Hematopoietic multipotent progenitor cell treated with erythropoietin and hydrocortisone succinate and interleukin-3 and kit ligand, for 17 days (in vitro differentiated cells): Measurements from ENCODE around the gene TRAK1.

Source experiments
- DNase-seq: peaks from one replicate; pipeline ENCODE4 v3.0.0-alpha.2; 2015; ENCODE audit warnings: low spot score

Gene TRAK1

DNA sequence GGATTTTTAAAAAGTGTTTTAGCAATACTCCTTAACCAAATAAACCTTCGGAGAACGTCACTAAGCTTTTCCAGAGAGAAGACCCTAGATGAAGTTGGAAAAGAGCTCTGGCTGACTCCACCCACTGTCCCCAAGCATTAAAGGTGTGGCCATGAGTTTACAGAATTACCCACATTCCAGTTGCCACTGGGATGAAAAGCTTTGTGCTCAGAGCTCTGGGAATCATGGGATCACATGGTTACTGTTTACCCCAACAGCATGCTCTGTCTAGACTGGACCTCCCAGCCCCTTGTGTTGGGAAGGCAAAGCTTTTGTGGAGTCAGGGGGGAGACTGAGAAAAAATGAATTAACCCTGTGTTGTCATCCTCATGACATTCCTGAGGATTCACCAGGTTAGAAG, 119.6 kb downstream of the TRAK1 start:
- no peak for DNase-seq

DNA sequence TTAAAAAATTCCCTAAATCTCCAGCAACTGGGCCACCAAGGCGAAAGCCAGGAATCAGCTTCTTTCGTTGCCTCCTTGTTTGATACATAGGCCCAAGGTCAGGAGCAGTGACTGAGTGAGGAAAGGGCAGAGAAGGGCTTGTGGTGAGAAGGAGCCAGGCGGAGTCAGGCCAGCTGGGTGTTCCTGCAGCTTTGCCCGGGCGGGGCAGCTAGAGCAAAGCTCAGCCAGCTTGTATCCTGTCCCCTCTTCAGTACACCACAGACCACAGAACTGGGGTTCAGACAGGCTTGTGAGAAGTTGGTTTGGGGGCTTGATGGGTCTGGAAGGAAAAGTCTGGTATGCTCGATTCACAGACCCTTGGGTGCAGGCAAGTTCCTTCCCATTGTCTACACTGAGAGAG, 122.3 kb downstream of the TRAK1 start:
- no peak for DNase-seq

DNA sequence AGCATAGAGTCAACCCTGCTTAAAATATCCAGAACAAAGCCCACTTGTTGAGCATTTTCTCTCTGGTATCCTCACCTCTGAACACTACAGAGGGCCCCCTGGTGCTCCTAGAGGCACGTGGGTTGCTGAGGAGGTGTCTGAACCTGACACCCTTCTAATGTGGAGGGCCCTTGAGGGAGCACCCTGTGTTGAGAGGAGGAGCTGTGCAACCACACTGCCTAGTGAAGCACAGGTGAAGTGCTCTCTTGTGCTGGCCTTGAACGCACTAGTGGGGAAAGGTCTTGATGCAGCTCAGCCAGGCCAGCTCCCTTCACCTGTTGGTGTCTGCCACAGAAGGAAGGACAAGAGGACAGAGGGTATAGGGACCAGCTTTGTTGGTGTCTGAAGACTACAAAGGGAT, 122.9 kb downstream of the TRAK1 start:
- no peak for DNase-seq

DNA sequence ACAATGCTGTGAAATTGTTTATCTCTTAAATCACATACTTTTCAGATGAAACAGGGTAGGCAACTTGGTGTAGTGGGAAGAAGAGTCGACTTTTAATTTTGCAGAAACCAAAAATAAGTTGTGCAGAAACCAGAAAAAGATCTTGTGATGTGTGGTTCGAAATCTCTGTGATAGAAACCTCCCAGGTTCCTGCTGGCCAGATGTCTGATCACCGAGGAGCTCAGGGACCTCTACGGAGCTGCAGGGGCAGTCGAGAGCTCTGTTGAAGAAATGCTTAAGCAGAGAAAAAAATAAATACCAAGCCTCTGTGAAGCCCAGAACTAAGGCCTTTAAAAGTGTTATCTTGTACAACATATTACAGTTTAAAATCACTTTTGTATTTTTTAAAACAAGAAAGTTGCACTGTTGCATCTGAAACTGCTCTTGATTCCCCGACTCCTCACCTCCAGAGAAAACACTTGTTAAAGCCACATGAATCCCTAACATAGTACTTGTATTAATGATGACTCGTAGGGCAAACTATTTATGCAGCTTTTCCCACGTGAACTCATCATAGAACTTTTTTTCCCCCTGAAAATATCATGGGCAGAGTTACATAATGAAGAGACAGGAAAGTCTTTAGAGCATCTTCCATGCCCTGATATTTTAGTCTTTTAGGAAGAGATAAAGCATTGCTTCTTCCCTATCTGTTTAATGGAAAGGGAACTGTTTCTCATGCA, 123.6 kb downstream of the TRAK1 start:
- no peak for DNase-seq

DNA sequence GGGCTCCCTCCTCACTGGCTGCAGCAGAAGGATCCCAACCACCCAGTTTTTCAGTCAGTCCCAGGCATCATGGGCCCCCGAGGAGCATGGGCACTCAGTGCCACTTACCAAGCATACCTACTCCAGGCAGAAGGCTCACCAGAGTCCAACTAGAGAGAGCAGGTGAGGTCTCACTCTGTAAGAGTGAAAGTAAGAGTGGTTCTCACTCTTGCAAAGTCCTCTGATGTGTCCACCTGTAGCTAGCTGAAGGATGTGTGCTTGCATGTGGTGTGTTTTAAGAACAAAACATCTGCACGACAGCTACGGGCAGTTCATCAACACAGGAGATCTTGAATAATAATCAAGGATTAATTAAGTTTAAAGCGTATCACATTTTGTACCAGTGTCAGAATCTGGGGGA, 125.1 kb downstream of the TRAK1 start:
- DNase-seq, result no peak

DNA sequence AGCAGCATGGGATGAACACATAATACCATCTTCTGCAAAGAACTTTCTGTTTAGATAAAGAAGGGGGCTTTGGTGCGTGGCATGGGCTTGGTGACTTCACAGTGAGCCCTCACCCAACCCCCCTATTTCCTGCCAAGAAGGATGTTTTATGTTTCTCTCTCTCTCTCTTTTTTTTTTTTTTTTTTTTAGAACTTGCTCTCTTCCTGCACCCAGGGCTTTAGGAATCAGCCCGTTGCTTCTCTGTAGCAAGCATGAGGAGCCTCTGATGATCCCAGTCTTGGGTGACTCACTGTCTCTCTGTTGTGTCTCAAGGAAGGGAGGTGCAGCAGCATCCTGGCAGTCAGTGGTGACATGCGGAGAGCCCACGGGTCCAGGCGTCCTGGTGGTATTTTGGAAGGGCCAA, 125.8 kb downstream of the TRAK1 start:
- DNase-seq, result no peak

DNA sequence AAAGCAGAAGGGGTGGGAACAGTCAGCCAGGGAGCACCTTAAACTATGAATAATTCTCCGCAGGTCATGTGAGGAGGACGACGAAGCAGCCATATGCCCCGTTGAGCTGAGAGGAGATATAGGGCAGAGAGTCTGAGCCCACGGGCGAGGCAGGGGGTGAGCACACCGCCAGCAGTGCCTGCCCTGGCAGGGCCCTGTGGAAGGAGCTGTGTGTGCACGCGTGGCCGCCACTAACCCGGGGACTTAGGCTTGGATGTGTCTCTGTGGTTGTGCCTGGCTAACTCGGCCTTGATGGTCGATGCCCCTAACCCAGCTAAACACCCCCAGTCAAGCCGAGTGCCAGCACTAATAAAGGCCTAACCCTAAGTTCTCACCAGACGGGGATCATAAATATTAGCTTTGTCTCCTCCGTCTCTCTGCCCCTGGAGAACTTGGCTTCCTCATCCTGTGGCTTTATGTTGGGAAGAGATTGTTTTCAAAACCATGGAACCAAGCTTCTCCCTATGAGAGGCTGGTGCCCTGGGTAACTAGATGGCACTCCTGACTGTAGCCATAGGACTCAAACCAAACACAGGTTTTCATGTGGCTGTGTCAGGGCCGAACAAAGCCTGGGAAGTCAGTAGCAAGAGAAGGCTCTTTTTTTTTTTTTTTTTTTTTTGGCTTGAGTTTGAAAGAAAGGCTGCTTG, 129.4 kb downstream of the TRAK1 start:
- DNase-seq, result no peak

DNA sequence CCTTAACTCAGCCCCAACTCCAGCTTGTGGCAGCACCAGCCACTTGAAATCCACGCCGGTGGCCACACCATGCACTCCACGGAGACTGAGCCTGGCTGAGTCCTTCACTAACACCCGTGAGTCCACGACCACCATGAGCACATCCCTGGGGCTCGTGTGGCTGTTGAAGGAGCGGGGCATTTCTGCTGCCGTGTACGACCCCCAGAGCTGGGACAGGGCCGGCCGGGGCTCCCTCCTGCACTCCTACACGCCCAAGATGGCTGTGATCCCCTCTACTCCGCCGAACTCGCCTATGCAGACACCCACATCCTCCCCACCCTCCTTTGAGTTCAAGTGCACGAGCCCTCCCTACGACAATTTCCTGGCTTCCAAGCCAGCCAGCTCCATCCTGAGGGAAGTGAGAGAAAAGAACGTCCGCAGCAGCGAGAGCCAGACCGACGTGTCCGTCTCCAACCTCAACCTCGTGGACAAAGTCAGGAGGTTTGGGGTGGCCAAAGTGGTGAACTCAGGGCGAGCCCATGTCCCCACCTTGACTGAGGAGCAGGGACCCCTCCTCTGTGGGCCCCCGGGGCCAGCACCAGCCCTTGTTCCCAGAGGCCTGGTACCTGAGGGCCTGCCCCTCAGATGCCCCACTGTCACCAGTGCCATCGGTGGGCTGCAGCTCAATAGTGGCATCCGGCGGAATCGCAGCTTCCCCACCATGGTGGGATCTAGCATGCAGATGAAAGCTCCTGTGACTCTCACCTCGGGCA, 132.0 kb downstream of the TRAK1 start:
- DNase-seq, result no peak

DNA sequence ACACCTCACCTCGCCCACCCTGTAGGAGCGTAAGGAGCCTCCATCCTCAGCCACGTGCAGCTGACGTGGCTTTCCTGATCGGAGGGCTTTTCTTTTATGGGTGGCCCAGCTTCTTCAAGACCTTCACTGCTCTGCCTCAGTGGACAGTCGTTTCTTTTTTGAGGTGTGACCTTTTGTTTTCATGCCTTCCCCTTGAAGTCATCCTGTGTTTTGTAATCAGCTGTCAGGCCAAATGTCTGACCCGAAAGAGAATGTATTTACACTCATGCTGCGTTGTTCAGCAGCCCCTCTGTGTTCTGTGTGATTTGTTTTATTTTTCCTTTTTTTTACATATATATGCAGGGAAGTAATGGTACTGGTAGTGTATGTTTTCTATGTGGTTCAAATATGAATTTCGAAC, 133.0 kb downstream of the TRAK1 start:
- no peak for DNase-seq

DNA sequence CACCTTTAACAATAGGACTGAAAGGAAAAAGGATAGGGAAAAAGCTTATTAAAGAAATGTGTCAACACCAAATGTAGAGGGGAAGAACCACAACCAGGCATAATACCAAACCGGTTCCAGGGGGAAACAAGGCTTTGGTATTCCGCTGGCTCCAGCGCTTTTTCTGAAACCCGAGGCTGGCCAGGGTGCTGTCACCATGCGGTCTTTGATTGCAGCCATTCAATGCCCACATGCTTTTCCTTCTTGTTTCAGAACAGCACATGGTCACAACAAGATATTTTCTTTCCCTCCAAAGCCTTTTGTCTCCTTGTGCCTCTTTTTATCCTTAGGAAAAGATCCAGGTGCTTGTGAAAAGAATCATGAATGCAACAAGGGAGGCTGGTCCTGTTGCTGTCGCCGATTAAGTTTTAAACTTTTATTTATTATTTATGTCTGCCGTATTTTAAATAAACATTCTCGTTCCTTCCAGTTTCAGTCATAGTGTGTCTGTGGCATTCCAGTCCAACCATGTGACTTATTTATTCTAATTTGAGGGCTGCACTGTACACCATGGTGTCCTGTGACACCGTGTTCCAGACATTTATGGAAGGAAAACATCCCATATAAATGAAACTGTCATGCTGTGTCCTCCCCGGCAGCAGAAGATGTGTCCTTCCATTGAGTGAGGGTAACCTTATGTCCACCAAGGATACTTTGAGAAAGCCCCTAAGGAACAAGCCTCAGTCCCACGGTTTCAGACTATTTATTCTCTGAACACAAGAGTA, 133.7 kb downstream of the TRAK1 start:
- DNase-seq, result no peak

DNA sequence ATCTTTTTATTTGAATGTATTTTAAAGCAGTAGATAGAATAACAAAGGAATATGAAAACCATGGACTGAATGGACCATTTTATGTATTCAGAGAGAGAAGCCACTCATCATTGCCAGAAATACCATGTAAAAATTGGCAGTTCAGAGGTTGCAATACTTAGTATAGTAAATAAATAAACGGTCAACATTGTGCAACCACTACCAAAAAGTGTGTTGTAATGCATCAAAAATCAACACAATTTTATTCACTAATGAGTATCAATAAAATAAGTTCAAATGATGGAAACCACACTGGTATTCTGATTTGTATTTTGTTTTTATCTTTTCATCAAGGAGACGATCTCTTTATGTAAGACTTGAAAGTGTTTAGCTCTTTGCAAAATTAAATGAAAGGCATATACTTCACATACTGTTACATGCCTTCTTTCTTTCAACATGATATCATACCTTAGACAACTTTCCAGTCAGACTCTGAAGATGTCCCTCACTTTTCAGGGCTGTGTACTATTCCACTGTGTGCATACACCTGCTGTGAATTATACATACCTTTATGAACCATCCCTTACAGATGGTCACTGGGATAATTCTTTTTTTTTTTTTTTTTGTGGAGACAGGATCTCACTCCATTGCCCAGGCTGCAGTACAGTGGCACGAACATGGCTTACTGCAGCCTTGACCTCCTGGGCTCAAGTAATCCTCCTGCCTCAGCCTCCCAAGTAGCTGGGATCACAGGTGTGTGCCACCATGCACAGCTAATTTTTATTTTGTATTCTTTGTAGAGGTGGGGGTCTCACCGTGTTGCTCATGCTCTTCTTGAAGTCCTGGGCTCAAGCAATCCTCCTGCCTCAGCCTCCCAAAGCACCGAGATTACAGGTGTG, 134.6 kb downstream of the TRAK1 start:
- DNase-seq, result no peak

DNA sequence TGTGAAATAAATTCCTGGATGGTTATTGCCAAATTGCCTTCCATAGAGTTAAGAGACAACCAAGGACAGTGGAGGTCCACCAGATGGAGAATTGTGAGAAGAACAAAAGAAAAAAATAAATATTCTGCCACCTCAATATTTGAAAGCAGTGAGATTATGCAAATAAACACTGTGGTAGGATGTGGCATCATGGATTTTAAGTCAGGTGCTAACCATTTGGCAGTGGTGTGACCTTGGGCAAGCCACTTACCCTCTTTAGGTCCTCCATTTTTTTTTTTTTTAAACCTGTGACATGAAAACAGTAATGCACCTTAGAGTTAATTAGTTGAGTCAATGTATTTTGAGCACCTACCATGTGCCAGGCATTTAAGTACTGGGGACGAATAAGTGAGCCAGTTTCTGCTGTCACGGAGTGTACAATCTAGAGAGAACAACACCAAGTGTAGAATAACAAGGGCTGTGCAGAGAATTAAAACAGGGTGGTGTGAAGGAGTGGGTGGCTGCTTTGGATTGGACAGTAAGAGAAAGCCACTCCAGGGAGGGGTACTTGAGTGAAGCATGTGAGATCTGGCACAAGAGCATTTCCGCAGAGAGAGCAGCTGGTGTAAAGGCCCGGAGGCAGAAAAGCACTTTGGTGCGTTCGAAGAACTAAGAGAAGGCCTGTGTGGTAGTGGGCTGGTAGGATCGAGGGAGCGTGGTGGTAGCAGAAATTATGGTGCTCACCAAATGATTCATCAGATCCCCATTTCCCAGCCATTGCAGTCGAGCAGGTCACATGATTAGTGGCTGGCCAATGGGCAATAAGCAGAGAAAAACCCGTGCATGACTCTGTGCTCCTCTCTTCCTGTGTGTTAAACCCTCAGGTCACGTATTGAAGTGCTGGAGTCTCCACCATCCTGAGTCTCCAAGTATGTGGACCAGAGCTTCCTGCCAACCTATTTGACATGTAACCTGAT, 135.6 kb downstream of the TRAK1 start:
- no peak for DNase-seq

DNA sequence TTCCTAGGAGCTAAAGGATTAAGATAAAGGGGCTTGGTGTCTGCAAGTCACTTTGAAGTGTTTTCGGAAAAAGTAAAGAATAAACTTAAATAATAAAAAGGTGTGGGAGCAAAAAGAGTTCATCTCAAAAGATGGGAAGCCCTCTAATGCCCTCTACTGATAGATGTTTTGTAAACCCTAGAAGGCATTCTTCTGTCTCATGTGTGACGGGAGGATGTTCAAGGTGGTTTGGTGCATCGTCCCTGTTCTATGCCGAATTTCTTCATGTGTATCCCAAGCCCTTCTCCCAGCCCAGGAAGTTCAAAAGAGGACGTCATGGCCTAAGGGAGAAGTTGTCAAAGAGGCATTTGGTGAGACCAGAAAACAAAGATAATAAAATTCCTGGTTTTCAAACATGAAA, 137.6 kb downstream of the TRAK1 start:
- DNase-seq, result no peak

DNA sequence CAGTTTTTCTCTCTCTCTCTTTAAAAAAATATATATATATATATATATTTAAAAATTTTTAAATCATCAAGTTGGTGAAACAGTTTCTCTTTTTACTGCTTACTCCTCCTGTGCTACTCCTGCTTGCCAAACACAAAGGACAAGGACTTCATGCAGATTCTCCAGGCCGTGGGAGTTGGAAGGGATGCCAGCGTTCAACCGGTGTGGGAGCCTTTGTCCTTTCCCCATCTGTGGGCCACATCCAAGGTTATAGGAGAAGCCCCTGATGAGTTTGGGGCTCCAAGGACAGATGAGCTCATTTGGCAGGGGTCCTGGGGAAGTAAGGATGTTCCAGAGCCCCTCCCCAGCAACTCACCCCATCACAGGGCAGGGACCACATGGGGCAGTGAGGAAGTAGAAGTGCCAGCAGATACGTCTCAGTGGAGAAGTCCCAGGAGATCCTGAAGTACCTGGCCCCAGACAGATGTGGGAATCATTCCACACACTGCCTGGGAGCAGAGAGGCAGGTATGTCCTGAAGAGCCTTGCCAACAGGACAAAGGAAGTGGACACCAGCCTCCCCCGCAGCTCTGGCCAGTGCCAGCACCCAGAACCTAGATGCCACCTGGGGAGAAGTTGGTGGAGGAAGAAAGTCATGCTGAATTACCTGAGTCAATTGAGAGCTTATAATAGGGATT, 138.2 kb downstream of the TRAK1 start:
- no peak for DNase-seq

DNA sequence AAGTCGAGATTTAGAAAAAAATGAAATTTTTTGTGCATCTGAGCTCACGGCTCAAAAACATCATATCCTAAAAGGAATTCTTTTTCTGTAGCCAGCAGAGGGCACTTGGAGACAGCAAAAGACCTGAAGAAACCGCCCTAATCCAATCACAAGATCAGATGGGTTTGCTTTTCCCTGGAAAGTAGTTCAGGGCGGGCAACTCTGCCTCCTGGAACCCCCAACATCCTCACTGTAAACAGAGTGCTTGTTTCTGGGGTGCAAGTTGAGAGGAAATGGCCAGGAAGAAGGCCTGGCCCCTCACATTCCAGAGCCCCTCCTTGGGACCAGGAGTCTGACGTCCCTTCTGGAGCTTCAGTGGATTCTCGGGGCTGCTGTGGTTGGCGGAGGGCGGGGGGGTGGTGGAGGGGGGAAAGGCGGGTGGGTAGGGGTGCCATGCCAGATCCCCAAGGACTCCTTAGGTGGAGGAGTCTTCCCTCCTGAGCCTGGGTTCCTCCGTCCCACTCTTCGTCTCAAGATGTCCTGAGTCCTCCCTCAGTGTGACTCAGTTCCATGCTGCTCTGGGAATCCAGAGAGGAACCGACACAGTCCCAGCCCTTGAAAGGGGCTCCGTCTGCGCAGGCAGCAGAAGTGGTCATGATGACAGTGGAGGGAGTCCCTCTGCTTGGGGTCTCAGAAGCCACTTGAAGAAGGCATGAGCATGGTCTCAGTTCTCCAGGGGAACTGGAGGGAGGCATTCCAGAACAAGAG, 139.0 kb downstream of the TRAK1 start:
- no peak for DNase-seq

DNA sequence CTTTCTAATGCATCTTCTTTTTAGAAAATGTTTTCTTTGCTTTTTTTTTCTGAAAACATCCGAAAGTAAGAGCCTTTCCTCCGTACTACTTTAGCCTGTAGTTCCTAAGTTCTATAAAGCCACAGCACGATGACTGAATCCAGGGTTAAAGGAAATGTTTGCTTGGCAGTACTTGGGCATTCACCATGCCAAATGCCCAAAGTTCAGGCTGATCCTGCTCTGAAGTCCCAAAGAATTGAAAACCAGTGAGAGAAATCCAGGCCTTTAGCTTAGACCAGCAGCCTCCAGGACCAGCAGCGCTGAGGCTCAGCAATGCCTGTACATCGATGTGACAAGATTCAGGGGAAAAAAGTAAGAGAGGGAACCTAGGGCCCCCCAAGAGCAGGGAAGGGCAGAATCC, 139.7 kb downstream of the TRAK1 start:
- no peak for DNase-seq

DNA sequence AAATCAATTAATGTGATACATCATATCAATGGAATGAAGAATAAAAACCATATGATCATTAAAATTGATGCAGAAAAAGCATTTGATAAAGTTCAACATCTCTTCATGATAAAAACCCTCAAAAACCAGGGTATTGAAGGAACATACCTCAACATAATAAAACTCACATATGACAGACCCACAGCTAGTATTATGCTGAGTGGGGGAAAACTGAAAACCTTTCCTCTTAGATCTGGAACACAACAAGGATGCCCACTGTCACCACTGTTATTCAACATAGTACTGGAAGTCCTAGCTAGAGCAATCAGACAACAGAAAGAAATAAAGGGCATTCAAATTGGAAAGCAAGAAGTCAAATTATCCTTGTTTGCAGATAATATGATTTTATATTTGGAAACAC, 144.4 kb downstream of the TRAK1 start:
- no peak for DNase-seq

DNA sequence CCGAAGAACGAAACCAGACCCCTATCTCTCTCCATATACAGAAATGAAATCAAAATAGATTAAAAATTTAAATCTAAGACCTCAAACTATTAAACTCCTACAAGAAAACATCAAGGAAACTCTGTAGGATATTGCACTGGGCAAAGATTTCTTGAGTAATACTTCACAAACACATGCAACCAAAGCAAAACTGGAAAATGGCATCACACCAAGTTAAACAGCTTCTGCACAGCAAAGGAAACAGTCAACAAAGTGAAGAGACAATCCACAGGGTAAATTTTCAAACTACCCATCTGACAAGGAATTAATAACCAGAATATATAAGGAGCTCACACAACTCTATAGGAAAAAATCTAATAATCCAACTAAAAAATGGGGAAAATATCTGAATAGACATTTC, 145.5 kb downstream of the TRAK1 start:
- no peak for DNase-seq

DNA sequence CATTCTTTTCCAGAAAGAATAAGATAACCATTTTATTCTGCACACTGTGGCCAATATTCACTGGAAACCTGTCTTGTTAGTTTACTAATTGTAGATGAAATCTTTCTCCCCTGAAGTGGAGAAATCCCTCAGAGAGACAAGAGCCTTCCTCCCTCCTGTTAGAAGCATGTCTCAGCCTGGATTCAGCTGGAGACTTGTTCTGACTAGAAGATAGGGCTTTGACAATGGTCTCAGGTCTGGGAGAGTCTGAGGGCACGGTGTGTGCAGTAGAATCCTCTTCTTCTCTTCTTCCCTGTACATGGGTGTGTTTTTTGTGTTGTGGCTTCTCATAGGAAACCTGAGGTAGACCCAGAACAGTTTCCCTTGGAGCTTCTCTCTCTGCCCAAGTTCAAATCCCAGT, 154.9 kb downstream of the TRAK1 start:
- DNase-seq, result no peak
